ENCODE results near the gene MYBL2.

MYBL2 gene

DNA sequence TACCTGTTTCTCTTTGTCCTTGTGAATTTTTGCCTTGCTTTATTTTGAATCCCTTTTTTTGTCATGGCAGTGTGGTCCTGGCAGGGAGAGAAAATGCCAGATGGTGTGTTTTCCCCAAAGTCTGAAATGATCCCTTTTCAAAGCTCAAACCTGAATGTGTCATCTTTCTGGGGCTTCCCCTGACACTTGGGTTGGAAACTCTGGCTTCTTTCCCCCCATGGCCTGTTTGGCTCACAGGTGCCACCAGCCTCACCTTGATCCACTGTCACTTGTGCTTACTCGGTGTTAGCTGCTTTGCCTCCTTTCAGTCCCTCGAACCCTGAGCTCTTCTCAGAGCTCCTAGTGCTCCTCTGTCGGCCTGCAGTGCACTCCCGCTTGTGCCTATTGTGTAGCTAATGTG is 22.3 kb downstream of the MYBL2 start:
- Histone ChIP-seq H3K4me2 (ENCODE audit: low read length) (no peak overlapping the region), H3K36me3 (ENCODE audit: insufficient read depth, low read length) (no peaks in the 10 kb centered on the region), H3K9me3 (replicated peaks; ENCODE audit: low read length) (no peaks in the 10 kb centered on the region), H3K4me3 (ENCODE audit: low read length) (no peak overlapping the region), H3K4me1 (ENCODE audit: control insufficient read depth, insufficient read depth, low read length) (no peaks in the 10 kb centered on the region), H3K27me3 (ENCODE audit: control insufficient read depth, insufficient read depth, low read length) (no peaks in the 10 kb centered on the region), H3K9ac (ENCODE audit: low read depth, low read length) (no peak overlapping the region)

DNA sequence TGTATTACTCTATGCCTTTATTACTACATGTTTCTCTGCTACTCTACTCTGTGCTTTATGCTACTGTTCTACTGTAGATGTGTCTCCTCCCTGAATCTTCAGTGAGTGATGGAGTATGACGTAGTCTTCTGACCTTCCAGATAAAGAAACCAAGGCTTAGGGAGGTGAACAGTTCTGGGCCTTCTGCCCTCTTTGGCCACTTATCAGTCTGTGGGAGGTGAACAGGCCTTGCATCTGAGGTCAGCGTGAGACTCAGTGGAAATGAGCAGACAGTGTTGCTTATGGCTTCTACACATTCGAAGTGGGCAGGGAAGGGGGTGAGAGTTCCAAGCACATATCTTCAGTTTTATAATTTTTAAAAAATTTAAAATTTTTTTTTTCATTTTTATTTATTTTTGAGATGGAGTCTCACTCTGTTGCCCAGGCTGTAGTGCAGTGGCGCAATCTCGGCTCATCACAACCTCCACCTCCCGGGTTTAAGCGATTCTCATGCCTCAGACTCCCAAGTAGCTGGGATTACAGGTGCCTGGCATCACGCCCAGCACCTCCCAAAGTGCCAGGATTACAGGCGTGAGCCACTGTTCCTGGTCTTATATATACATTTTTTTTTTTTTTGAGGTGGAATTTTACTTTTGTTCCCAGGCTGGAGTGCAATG is 24.2 kb downstream of the MYBL2 start:
- no peaks in the 10 kb centered on the region for H3K4me1 ChIP-seq (ENCODE audit: control insufficient read depth, insufficient read depth, low read length)
- no peak overlapping the region for H3K4me2 ChIP-seq (ENCODE audit: low read length)
- H3K9me3 ChIP-seq (replicated peaks; ENCODE audit: low read length) = no peaks in the 10 kb centered on the region
- no peak overlapping the region for H3K4me3 ChIP-seq (ENCODE audit: low read length)
- no peaks in the 10 kb centered on the region for H3K36me3 ChIP-seq (ENCODE audit: insufficient read depth, low read length)
- no peak overlapping the region for H3K9ac ChIP-seq (ENCODE audit: low read depth, low read length)
- no peaks in the 10 kb centered on the region for H3K27me3 ChIP-seq (ENCODE audit: control insufficient read depth, insufficient read depth, low read length)

DNA sequence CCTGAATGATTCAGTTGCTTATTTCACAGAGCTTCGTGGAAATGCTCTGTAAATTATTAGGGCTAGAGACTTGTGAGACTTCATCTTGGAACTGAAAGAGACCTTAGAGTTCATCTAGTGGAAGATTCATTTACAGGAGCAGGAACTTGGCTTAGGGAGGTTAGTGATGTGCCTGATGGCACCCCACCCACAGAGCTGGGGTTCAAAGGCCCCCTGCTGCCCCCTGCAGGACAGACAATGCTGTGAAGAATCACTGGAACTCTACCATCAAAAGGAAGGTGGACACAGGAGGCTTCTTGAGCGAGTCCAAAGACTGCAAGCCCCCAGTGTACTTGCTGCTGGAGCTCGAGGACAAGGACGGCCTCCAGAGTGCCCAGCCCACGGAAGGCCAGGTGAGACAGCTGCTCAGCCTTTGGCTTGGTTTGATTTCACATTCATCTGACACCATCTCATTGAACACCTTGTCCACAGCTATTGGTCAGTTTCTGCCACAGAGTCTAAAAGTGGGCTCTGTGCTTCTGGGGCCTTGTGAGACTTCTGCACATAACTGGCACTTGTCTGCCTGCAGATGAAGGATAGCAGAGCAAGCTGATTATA is 25.1 kb downstream of the MYBL2 start:
- Histone ChIP-seq H3K9me3 (replicated peaks; ENCODE audit: low read length) (no peaks in the 10 kb centered on the region), H3K4me1 (ENCODE audit: control insufficient read depth, insufficient read depth, low read length) (no peaks in the 10 kb centered on the region), H3K27me3 (ENCODE audit: control insufficient read depth, insufficient read depth, low read length) (no peaks in the 10 kb centered on the region), H3K9ac (ENCODE audit: low read depth, low read length) (no peak overlapping the region), H3K4me2 (ENCODE audit: low read length) (no peak overlapping the region), H3K36me3 (ENCODE audit: insufficient read depth, low read length) (no peaks in the 10 kb centered on the region), H3K4me3 (ENCODE audit: low read length) (no peak overlapping the region)

DNA sequence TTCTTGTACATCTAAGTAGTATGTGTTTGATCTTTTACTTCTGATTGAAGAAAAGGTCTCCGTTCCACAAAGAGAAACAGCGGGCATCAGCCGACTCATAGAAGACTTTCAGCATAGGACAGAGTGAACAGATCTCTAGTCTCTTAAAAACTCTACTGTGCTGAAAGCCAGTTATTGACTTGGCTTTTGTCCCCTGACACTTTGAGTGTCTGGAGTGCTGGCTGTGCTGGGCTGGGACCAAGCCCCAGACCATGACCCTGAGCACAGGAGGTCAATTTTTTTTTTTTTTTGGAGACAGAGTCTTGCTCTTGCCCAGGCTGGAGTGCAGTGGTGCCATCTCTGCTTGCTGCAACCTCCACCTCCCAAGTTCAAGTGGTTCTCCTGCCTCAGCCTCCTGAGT is 27.8 kb downstream of the MYBL2 start:
- H3K36me3 ChIP-seq (ENCODE audit: insufficient read depth, low read length) = no peaks in the 10 kb centered on the region

DNA sequence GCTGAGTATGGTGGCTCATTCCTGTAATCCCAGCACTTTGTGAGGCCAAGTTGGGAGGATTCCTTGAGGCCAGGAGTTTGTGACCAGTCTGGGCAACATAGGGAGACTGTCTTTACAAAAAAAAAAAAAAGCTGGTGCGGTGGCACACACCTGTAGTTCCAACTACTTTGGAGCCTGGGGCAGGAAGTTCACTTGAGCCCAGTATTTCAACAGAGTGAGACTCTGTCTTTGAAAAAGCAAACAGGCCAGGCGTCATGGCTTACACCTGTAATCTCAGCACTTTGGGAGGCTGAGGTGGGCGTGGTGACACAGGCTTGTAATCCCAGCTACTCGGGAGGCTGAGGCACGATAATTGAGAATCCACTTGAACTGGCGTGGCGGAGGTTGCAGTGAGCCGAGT is 28.7 kb downstream of the MYBL2 start:
- Histone ChIP-seq H3K4me1 (ENCODE audit: control insufficient read depth, insufficient read depth, low read length) (no peaks in the 10 kb centered on the region), H3K9me3 (replicated peaks; ENCODE audit: low read length) (no peaks in the 10 kb centered on the region), H3K4me2 (ENCODE audit: low read length) (no peak overlapping the region), H3K27me3 (ENCODE audit: control insufficient read depth, insufficient read depth, low read length) (no peaks in the 10 kb centered on the region), H3K4me3 (ENCODE audit: low read length) (no peak overlapping the region), H3K36me3 (ENCODE audit: insufficient read depth, low read length) (no peaks in the 10 kb centered on the region), H3K9ac (ENCODE audit: low read depth, low read length) (no peak overlapping the region)

More for the DNA sequence above, 27.8 kb downstream of the MYBL2 start:
- no peak overlapping the region for H3K4me2 ChIP-seq (ENCODE audit: low read length)
- no peak overlapping the region for H3K4me3 ChIP-seq (ENCODE audit: low read length)
- no peaks in the 10 kb centered on the region for H3K9me3 ChIP-seq (replicated peaks; ENCODE audit: low read length)
- no peaks in the 10 kb centered on the region for H3K4me1 ChIP-seq (ENCODE audit: control insufficient read depth, insufficient read depth, low read length)
- H3K27me3 ChIP-seq (ENCODE audit: control insufficient read depth, insufficient read depth, low read length) = no peaks in the 10 kb centered on the region
- no peak overlapping the region for H3K9ac ChIP-seq (ENCODE audit: low read depth, low read length)

DNA sequence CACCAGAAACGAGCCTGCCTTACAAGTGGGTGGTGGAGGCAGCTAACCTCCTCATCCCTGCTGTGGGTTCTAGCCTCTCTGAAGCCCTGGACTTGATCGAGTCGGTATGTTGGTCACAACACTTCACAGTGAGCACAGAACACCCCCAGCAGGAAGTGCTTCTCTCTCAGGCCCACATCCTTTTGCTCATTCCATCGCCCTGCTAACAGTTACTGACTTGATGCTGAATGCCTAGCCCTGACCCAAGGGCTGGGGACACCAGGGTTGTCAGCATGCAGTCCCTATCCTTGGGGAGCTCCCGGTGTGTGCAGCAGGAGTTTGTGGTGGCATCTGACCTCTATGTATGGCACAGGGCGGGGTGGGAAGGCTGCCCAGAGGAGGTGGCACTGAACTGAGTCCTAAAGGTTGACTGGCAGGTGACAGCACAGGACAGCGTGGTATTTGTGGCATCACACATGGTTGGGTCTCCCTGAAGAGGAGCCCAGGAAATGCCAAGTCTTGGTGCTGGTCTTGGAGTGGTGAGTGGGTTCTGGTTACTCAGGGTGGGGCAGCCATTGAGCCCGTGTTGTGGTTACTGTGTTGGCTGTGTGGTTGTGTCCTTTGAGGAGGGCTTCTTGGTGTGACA is 33.1 kb downstream of the MYBL2 start:
- Histone ChIP-seq H3K4me2 (ENCODE audit: low read length) (no peak overlapping the region), H3K4me3 (ENCODE audit: low read length) (no peak overlapping the region), H3K9me3 (replicated peaks; ENCODE audit: low read length) (no peaks in the 10 kb centered on the region), H3K27me3 (ENCODE audit: control insufficient read depth, insufficient read depth, low read length) (no peaks in the 10 kb centered on the region), H3K4me1 (ENCODE audit: control insufficient read depth, insufficient read depth, low read length) (no peaks in the 10 kb centered on the region), H3K9ac (ENCODE audit: low read depth, low read length) (no peak overlapping the region), H3K36me3 (ENCODE audit: insufficient read depth, low read length) (peaks cover under 1% of the 10 kb centered on the region)

DNA sequence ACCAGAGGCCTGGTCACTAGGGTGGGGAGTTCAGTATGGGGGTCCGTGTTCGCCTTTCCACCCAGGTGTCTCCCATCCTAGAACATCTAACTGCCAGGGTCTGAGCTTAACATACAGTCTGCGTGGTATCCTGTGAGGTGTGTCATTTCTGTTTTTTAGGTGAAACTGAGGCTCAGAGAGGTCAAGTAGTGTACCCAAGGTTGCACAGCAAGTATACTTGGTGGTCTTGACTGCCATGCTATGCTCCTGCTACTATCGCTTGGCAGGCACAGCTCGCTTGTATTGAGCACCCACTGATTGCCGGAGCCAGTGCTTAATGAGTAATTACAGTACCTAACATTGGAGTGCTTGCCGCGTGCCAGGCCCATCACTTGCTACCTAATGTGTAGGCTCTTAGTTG is 33.7 kb downstream of the MYBL2 start:
- no peaks in the 10 kb centered on the region for H3K27me3 ChIP-seq (ENCODE audit: control insufficient read depth, insufficient read depth, low read length)
- no peak overlapping the region for H3K4me3 ChIP-seq (ENCODE audit: low read length)
- H3K9ac ChIP-seq (ENCODE audit: low read depth, low read length) = no peak overlapping the region
- no peaks in the 10 kb centered on the region for H3K9me3 ChIP-seq (replicated peaks; ENCODE audit: low read length)
- H3K4me2 ChIP-seq (ENCODE audit: low read length) = no peak overlapping the region
- H3K36me3 ChIP-seq (ENCODE audit: insufficient read depth, low read length) = peaks cover 3% of the 10 kb centered on the region
- no peaks in the 10 kb centered on the region for H3K4me1 ChIP-seq (ENCODE audit: control insufficient read depth, insufficient read depth, low read length)

DNA sequence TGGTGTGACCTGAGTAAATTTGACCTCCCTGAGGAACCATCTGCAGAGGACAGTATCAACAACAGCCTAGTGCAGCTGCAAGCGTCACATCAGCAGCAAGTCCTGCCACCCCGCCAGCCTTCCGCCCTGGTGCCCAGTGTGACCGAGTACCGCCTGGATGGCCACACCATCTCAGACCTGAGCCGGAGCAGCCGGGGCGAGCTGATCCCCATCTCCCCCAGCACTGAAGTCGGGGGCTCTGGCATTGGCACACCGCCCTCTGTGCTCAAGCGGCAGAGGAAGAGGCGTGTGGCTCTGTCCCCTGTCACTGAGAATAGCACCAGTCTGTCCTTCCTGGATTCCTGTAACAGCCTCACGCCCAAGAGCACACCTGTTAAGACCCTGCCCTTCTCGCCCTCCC is 35.6 kb downstream of the MYBL2 start:
- Histone ChIP-seq H3K4me3 (ENCODE audit: low read length) (no peak overlapping the region), H3K9ac (ENCODE audit: low read depth, low read length) (no peak overlapping the region), H3K27me3 (ENCODE audit: control insufficient read depth, insufficient read depth, low read length) (no peaks in the 10 kb centered on the region), H3K36me3 (ENCODE audit: insufficient read depth, low read length) (peaks cover 8% of the 10 kb centered on the region), H3K9me3 (replicated peaks; ENCODE audit: low read length) (no peaks in the 10 kb centered on the region), H3K4me2 (ENCODE audit: low read length) (no peak overlapping the region), H3K4me1 (ENCODE audit: control insufficient read depth, insufficient read depth, low read length) (no peaks in the 10 kb centered on the region)

DNA sequence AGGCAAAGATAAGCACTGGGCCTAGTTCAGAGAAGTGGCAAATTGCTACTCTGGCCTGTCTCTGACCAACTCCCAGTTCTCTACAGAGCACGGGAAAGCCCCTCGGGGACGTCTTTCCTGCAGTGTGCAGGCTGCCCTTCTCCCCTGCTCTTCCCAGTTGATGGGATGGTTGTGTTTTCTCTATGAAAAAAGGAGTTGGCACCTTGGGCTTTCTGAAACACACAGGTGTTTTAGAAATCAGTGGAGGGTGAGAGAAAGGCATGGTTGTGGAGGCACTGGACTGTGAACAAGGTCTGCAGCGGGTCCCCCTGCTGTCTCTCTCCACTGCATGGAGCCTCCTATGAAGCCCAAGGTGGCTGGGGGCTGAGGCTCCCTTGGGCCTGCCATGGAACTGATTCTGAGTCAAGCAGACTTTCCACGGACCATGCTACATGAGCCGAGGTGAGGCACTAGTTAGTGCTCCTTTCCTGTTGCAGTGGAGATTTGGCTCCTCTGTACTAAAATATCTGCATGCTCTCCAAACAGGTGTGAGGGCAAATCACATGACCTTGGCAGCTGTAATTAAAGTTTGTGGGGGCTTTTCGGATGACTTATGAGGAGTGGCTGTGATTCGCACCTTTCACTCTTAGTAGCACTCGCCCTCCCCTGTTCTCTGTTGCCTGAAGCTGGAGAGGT is 43.6 kb downstream of the MYBL2 start:
- H3K4me1 ChIP-seq (ENCODE audit: control insufficient read depth, insufficient read depth, low read length) = no peaks in the 10 kb centered on the region
- no peak overlapping the region for H3K4me2 ChIP-seq (ENCODE audit: low read length)
- H3K9me3 ChIP-seq (replicated peaks; ENCODE audit: low read length) = no peaks in the 10 kb centered on the region
- no peak overlapping the region for H3K9ac ChIP-seq (ENCODE audit: low read depth, low read length)
- no peaks in the 10 kb centered on the region for H3K27me3 ChIP-seq (ENCODE audit: control insufficient read depth, insufficient read depth, low read length)
- no peak overlapping the region for H3K4me3 ChIP-seq (ENCODE audit: low read length)
- peaks cover 5% of the 10 kb centered on the region for H3K36me3 ChIP-seq (ENCODE audit: insufficient read depth, low read length)

DNA sequence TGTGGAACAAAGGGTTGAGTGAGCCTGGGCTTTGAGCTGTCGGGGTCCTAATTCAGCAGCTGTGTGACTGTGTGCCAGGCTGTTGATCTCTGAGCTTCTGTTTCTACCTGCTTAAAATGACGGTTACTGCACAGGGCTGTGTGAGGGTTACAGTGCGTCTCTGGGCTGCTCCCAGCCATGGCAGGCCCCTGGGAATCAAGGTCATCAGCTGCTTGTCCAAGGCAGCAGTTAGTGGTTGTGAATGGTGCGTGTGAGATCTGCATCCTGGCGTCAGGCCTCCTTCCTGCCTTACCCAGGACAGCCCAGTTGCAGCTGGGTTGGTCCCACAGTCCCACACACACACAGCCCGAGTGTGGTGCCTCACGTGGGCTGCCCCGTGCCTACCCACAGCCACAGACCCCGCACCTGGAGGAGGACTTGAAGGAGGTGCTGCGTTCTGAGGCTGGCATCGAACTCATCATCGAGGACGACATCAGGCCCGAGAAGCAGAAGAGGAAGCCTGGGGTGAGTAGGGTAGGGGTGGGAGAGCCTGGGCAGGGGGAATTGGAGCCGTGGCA is 44.3 kb downstream of the MYBL2 start:
- H3K9me3 ChIP-seq (replicated peaks; ENCODE audit: low read length) = no peaks in the 10 kb centered on the region
- no peak overlapping the region for H3K4me3 ChIP-seq (ENCODE audit: low read length)
- no peaks in the 10 kb centered on the region for H3K4me1 ChIP-seq (ENCODE audit: control insufficient read depth, insufficient read depth, low read length)
- peaks cover 3% of the 10 kb centered on the region for H3K36me3 ChIP-seq (ENCODE audit: insufficient read depth, low read length)
- no peak overlapping the region for H3K4me2 ChIP-seq (ENCODE audit: low read length)
- H3K9ac ChIP-seq (ENCODE audit: low read depth, low read length) = no peak overlapping the region
- H3K27me3 ChIP-seq (ENCODE audit: control insufficient read depth, insufficient read depth, low read length) = no peaks in the 10 kb centered on the region

DNA sequence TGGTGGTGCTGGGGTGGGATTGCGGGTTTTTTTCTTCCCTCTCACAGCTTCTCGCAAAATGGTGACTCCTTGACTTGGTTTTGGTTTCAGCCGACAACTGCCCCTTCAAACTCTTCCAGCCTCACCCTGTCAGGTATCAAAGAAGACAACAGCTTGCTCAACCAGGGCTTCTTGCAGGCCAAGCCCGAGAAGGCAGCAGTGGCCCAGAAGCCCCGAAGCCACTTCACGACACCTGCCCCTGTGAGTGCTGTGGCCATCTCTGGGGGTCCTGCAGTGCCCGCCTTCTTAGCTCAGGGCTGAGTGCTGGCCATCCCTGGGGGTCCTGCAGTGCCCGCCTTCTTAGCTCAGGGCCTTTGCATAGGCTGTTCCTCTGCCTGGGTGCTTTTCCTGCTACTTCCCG is 48.1 kb downstream of the MYBL2 start:
- no peak overlapping the region for H3K4me2 ChIP-seq (ENCODE audit: low read length)
- H3K4me3 ChIP-seq (ENCODE audit: low read length) = no peak overlapping the region
- H3K27me3 ChIP-seq (ENCODE audit: control insufficient read depth, insufficient read depth, low read length) = no peaks in the 10 kb centered on the region
- no peaks in the 10 kb centered on the region for H3K4me1 ChIP-seq (ENCODE audit: control insufficient read depth, insufficient read depth, low read length)
- H3K9ac ChIP-seq (ENCODE audit: low read depth, low read length) = no peak overlapping the region
- no peaks in the 10 kb centered on the region for H3K9me3 ChIP-seq (replicated peaks; ENCODE audit: low read length)
- peaks cover 2% of the 10 kb centered on the region for H3K36me3 ChIP-seq (ENCODE audit: insufficient read depth, low read length)
